Measurements from ENCODE around the gene ZNF484.

GRCh38 chr9:92882276-92882675 is 4.4 kb upstream of the ZNF484 start:
- TF ChIP-seq EZH2 (IDR thresholded peaks at IDR 0.05; ENCODE audit: insufficient read depth, poor library complexity, severe bottlenecking) = no peak
- TF ChIP-seq EZH2phosphoT487 (IDR thresholded peaks at IDR 0.05; ENCODE audit: insufficient read depth, low read depth) = no peak

Measured in GM23248 (cell line).